OCI-LY7 (cell line): ENCODE results near the gene PPP1R2.

ENCODE experiments used
- EZH2phosphoT487 ChIP-seq: fragments of 200-600 bp; sonication (generic); IDR thresholded peaks from 2 replicates; pipeline ENCODE4 v1.6.1; 2018; ENCODE audit warnings: low read depth, borderline replicate concordance, mild to moderate bottlenecking, mixed run types, antibody characterized with exemption, low read length, moderate library complexity, mixed read lengths
- TF ChIP-seq, protein P1 (sequence below): fragments of 200-600 bp; sonication (generic); conservative IDR thresholded peaks from 2 replicates; pipeline ENCODE4 v1.5.1; 2014; ENCODE audit warnings: mild to moderate bottlenecking, antibody characterized with exemption, low read length, moderate library complexity, mixed read lengths

DNA sequence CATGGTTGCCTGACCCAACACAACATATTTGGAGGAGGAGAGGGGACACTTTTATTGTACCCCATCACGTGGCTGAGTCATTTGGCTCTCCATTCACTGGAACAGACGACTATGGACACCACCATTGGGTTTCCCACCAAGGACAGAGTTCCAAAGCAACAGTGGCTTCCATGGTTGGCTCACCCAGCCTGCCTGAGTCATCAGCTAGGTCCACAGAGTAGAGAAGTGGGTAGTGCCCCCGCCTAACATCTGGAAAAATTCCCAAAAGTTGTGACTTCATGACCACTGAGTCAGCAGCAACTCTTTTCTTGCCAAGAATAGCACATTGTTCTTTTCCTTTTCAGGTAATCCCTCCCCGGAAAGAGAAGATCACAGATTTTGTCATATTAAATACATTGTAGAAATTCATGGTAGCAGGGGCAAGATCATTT, 3.0 kb upstream of the PPP1R2 start:
- no peak for TF ChIP-seq EZH2phosphoT487
- TF ChIP-seq, protein P1, sequence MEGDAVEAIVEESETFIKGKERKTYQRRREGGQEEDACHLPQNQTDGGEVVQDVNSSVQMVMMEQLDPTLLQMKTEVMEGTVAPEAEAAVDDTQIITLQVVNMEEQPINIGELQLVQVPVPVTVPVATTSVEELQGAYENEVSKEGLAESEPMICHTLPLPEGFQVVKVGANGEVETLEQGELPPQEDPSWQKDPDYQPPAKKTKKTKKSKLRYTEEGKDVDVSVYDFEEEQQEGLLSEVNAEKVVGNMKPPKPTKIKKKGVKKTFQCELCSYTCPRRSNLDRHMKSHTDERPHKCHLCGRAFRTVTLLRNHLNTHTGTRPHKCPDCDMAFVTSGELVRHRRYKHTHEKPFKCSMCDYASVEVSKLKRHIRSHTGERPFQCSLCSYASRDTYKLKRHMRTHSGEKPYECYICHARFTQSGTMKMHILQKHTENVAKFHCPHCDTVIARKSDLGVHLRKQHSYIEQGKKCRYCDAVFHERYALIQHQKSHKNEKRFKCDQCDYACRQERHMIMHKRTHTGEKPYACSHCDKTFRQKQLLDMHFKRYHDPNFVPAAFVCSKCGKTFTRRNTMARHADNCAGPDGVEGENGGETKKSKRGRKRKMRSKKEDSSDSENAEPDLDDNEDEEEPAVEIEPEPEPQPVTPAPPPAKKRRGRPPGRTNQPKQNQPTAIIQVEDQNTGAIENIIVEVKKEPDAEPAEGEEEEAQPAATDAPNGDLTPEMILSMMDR = no peak
